GM06990 (cell line): Measurements from ENCODE around the gene ZFAND3.

Source experiments
- DNase-seq: peaks from one replicate; pipeline ENCODE4 v3.0.0-alpha.2; 2011; ENCODE audit not compliant: insufficient read length; ENCODE audit errors: extremely low read depth
- H3K27me3 ChIP-seq: replicated peaks from 2 replicates; pipeline ENCODE4 v1.6.0; 2011; ENCODE audit warnings: low read length; ENCODE audit not compliant: control insufficient read depth, insufficient read depth
- H3K36me3 ChIP-seq: 2 replicates; pipeline ENCODE4 v1.5.1; 2011; ENCODE audit warnings: low read length; ENCODE audit not compliant: control insufficient read depth, insufficient read depth
- H3K4me3 ChIP-seq: replicated peaks from 2 replicates; pipeline ENCODE4 v1.5.1; 2011; ENCODE audit warnings: low read depth, mild to moderate bottlenecking, control low read depth, low read length
- CTCF ChIP-seq: IDR thresholded peaks from 2 replicates; pipeline ENCODE4 v1.5.1; 2011; ENCODE audit warnings: low read length, control low read depth, mild to moderate bottlenecking, inconsistent platforms; ENCODE audit not compliant: insufficient read depth, poor library complexity, severe bottlenecking

ZFAND3 gene

GRCh38 chr6:38178584-38178886, 359.0 kb downstream of the ZFAND3 start:
- Histone ChIP-seq H3K36me3 (no peaks in the 10 kb centered on the region; the same call in 1 of the 2 replicates), H3K4me3 (no peak overlapping the region), H3K27me3 (no peaks in the 10 kb centered on the region)
- no peak for DNase-seq
- no peak for TF ChIP-seq CTCF

GRCh38 chr6:38179300-38179699, 359.8 kb downstream of the ZFAND3 start:
- Histone ChIP-seq H3K4me3 (no peak overlapping the region), H3K36me3 (no peaks in the 10 kb centered on the region; the same call in 1 of the 2 replicates), H3K27me3 (no peaks in the 10 kb centered on the region)
- no peak for TF ChIP-seq CTCF
- no peak for DNase-seq

- no peak for DNase-seq
- Histone ChIP-seq H3K4me3 (no peak overlapping the region), H3K27me3 (no peaks in the 10 kb centered on the region), H3K36me3 (no peaks in the 10 kb centered on the region; the same call in 1 of the 2 replicates)
- no peak for TF ChIP-seq CTCF
Observed at GRCh38 chr6:38179794-38180430, 360.4 kb downstream of the ZFAND3 start.

- DNase-seq, result no peak
- H3K4me3 ChIP-seq, result no peak overlapping the region
- no peaks in the 10 kb centered on the region for H3K27me3 ChIP-seq
- TF ChIP-seq CTCF, result no peak
- no peaks in the 10 kb centered on the region for H3K36me3 ChIP-seq
Observed at GRCh38 chr6:38180586-38180985, 361.1 kb downstream of the ZFAND3 start.

- no peaks in the 10 kb centered on the region for H3K27me3 ChIP-seq
- H3K4me3 ChIP-seq, result no peak overlapping the region
- DNase-seq, result no peak
- no peak for TF ChIP-seq CTCF
- no peaks in the 10 kb centered on the region for H3K36me3 ChIP-seq
Observed at GRCh38 chr6:38182426-38182825, 362.9 kb downstream of the ZFAND3 start.

- Histone ChIP-seq H3K27me3 (no peaks in the 10 kb centered on the region), H3K4me3 (no peak overlapping the region), H3K36me3 (no peaks in the 10 kb centered on the region)
- no peak for DNase-seq
- TF ChIP-seq CTCF, result no peak
Observed at GRCh38 chr6:38183856-38184584, 364.5 kb downstream of the ZFAND3 start.
